ENCODE results near the gene SLTM. TPM values are rescaled to one million over a fixed set of nuclear protein-coding genes. Genes with fewer than 3 reads are reported as not detected.

SLTM gene
- total RNA-seq, 1 experiment from 2014 or later, result 108 TPM

DNA sequence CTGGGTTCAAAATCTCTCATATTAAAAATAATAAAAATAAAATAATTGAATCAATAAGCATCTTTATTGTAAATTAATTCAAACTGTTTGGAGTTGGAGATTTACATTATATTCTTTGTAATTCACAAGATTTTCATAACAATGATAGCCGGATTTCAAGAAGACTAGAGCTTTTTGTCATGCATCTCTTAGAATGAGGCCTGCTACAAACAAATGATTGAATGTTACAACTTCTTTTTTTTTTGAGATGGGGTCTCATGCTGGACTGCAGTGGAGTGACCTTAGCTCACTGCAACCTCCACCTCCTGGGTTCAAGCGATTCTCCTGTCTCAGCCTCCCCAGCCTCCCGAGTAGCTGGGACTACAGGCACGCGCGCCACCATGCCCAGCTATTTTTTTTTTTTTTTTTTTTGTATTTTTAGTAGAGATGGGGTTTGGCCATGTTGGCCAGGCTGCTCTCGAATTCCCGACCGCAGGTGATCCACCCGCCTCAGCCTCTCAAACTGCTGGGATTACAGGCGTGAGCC, 3.5 kb downstream of the SLTM start:
- Mint-ChIP-seq H3K4me3 (ENCODE audit: unreplicated experiment) (no peak overlapping the region), H3K36me3 (ENCODE audit: insufficient read depth, unreplicated experiment) (peaks cover 43% of the 10 kb centered on the region), H3K4me1 (ENCODE audit: insufficient read depth, unreplicated experiment) (peaks cover 11% of the 10 kb centered on the region), H3K9me3 (ENCODE audit: unreplicated experiment) (no peaks in the 10 kb centered on the region), H3K27me3 (ENCODE audit: insufficient read depth, unreplicated experiment) (no peaks in the 10 kb centered on the region), H3K27ac (ENCODE audit: low read depth, unreplicated experiment) (no peak overlapping the region)
- TF ChIP-seq, protein P1, sequence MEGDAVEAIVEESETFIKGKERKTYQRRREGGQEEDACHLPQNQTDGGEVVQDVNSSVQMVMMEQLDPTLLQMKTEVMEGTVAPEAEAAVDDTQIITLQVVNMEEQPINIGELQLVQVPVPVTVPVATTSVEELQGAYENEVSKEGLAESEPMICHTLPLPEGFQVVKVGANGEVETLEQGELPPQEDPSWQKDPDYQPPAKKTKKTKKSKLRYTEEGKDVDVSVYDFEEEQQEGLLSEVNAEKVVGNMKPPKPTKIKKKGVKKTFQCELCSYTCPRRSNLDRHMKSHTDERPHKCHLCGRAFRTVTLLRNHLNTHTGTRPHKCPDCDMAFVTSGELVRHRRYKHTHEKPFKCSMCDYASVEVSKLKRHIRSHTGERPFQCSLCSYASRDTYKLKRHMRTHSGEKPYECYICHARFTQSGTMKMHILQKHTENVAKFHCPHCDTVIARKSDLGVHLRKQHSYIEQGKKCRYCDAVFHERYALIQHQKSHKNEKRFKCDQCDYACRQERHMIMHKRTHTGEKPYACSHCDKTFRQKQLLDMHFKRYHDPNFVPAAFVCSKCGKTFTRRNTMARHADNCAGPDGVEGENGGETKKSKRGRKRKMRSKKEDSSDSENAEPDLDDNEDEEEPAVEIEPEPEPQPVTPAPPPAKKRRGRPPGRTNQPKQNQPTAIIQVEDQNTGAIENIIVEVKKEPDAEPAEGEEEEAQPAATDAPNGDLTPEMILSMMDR (IDR thresholded peaks at IDR 0.05; ENCODE audit: unreplicated experiment), result no peak
- DNase-seq (ENCODE audit: unreplicated experiment), result no peak
- ChIA-PET POLR2A (interaction anchor here (0.8 to 4.5 kb wide), 2 partner anchors 8 to 136 kb away, joined by 3 to 22 read pairs; no protein-coding TSS in a partner anchor), CTCF (interaction anchor here (0.6 to 0.7 kb wide), 3 partner anchors 24 to 695 kb away, joined by 3 to 4 read pairs (median 3); no protein-coding TSS in a partner anchor)
- intact Hi-C loops (cut with micrococcal nuclease), result loop anchor here (5.0 to 10.0 kb wide), 3 partner anchors 158 to 705 kb away; partner anchors contain the start of genes ADAM10 and MINDY2
- BruUV-seq (replicated peaks), result no TSS peak

DNA sequence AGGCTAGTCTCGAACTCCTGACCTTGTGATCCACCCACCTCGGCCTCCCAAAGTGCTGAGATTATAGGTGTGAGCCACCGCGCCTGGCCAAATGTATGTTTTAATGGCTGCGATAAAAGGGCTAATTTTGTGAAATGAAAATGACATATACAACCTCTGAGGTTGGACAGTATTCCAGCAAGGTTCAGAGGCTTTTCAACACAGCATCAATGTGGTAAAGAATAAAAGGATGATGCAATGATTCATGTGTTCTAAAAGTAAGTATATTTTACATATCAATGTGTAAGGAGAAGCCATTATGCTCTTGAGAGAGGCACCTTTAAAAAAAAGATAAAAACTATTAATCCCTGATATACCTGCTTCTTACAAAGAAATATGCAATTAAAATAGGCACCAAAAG, 6.7 kb downstream of the SLTM start:
- peaks cover 6% of the 10 kb centered on the region for H3K4me1 Mint-ChIP-seq (ENCODE audit: insufficient read depth, unreplicated experiment)
- ChIA-PET POLR2A (no interaction called here), CTCF (no interaction called here)
- no TSS peak for BruUV-seq (replicated peaks)
- H3K36me3 Mint-ChIP-seq (ENCODE audit: insufficient read depth, unreplicated experiment), result peaks cover 53% of the 10 kb centered on the region
- TF ChIP-seq, protein P1 (IDR thresholded peaks at IDR 0.05; ENCODE audit: unreplicated experiment), result no peak
- no peaks in the 10 kb centered on the region for H3K27me3 Mint-ChIP-seq (ENCODE audit: insufficient read depth, unreplicated experiment)
- H3K9me3 Mint-ChIP-seq (ENCODE audit: unreplicated experiment), result no peaks in the 10 kb centered on the region
- DNase-seq (ENCODE audit: unreplicated experiment), result no peak
- H3K27ac Mint-ChIP-seq (ENCODE audit: low read depth, unreplicated experiment), result no peak overlapping the region
- no peak overlapping the region for H3K4me3 Mint-ChIP-seq (ENCODE audit: unreplicated experiment)
- intact Hi-C loops (cut with micrococcal nuclease), result no loop called here

DNA sequence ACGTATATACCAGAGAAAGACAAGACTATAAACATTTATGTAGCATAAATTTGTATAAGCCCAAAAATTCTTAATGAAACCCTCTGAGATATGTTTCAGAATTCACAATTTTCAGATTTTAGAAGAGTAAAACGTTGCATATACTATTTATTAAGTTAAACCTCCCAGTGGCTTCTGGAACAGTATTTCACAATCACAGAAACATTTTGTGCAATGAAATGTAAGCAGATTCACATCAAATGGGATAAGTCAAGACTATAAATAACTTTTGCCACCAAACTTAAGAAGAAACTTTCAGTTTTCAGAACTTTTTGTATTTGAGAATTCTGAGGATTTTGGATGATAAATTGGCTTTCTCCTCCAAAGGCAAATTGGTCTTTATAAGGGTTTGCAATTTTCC, 9.2 kb downstream of the SLTM start:
- peak; percentile 37 for DNase-seq (ENCODE audit: unreplicated experiment)
- peaks cover 50% of the 10 kb centered on the region for H3K36me3 Mint-ChIP-seq (ENCODE audit: insufficient read depth, unreplicated experiment)
- no peak overlapping the region for H3K4me3 Mint-ChIP-seq (ENCODE audit: unreplicated experiment)
- H3K27me3 Mint-ChIP-seq (ENCODE audit: insufficient read depth, unreplicated experiment), result no peaks in the 10 kb centered on the region
- no peaks in the 10 kb centered on the region for H3K4me1 Mint-ChIP-seq (ENCODE audit: insufficient read depth, unreplicated experiment)
- ChIA-PET CTCF (interaction anchor here (0.6 kb wide), 1 partner anchor 422 kb away, joined by 3 read pairs; no protein-coding TSS in a partner anchor), POLR2A (interaction anchor here (0.6 to 2.9 kb wide), 4 partner anchors 9 to 154 kb away, joined by 3 to 11 read pairs (median 3); partner anchors contain the start of gene MINDY2)
- H3K27ac Mint-ChIP-seq (ENCODE audit: low read depth, unreplicated experiment), result no peak overlapping the region
- no peaks in the 10 kb centered on the region for H3K9me3 Mint-ChIP-seq (ENCODE audit: unreplicated experiment)
- intact Hi-C loops (cut with micrococcal nuclease), result no loop called here
- TF ChIP-seq, protein P1 (IDR thresholded peaks at IDR 0.05; ENCODE audit: unreplicated experiment), result no peak
- BruUV-seq (replicated peaks), result no TSS peak

DNA sequence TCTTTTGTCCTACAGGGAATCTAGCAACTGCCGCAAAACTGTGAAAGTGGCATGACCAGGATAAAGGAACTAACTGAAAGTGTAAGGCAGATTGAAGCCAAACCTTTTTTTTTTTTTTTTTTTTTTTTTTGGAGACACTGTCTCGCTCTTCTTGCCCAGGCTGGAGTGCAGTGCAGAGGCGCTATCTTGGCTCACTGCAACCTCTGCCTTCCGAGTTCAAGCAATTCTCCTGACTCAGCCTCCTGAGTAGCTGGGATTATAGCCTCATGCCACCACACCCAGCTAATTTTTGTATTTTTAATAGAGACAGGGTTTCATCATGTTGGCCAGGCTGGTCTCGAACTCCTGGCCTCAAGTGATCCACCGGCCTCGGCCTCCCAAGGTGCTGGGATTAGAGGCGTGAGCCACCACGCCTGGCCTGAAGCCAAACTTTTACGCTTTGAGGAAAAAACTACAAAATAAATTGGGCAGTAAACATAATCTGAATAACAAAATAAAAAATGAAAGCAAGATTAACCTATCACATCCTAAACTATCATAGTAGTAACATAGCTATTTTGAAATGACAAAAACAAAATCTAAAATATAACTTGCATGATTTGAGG, 9.7 kb downstream of the SLTM start:
- H3K27ac Mint-ChIP-seq (ENCODE audit: low read depth, unreplicated experiment), result no peak overlapping the region
- H3K4me3 Mint-ChIP-seq (ENCODE audit: unreplicated experiment), result no peak overlapping the region
- CTCF ChIA-PET, result interaction anchor here (0.6 to 0.7 kb wide), 3 partner anchors 421 to 1427 kb away, joined by 3 to 4 read pairs (median 4); no protein-coding TSS in a partner anchor
- no peaks in the 10 kb centered on the region for H3K27me3 Mint-ChIP-seq (ENCODE audit: insufficient read depth, unreplicated experiment)
- peaks cover 50% of the 10 kb centered on the region for H3K36me3 Mint-ChIP-seq (ENCODE audit: insufficient read depth, unreplicated experiment)
- H3K9me3 Mint-ChIP-seq (ENCODE audit: unreplicated experiment), result no peaks in the 10 kb centered on the region
- no TSS peak for BruUV-seq (replicated peaks)
- DNase-seq (ENCODE audit: unreplicated experiment), result no peak
- TF ChIP-seq, protein P1 (IDR thresholded peaks at IDR 0.05; ENCODE audit: unreplicated experiment), result no peak
- POLR2A ChIA-PET, result interaction anchor here (0.6 to 2.9 kb wide), 6 partner anchors 12 to 604 kb away, joined by 3 to 11 read pairs (median 4); partner anchors contain the start of gene MINDY2
- no peaks in the 10 kb centered on the region for H3K4me1 Mint-ChIP-seq (ENCODE audit: insufficient read depth, unreplicated experiment)
- intact Hi-C loops (cut with micrococcal nuclease), result no loop called here

All from MCF 10A (cell line).